Measurements from ENCODE around the gene ADGRD2.
A peak's percentile ranks its signal among the peaks of the same experiment; 100 is the strongest.

The ADGRD2 gene

GRCh38 chr9:124450241-124450924 lies at the start of gene ADGRD2:
Gene ADGRD2 (plus strand): TSS chr9:124450451. CDS start chr9:124451667, 1,216 bp downstream.
- H3K27me3 Mint-ChIP-seq, result peaks cover 34% of the 10 kb centered on the region
- H3K27ac Mint-ChIP-seq, result no peak within 1 kb of the TSS
- ATAC-seq (no peak), DNase-seq (peak; percentile 14)
- no peaks in the 10 kb centered on the region for H3K4me1 Mint-ChIP-seq
- no peaks in the 10 kb centered on the region for H3K36me3 Mint-ChIP-seq (ENCODE audit: low read depth)
- H3K4me3 Mint-ChIP-seq, result no peak within 1 kb of the TSS
- H3K9me3 Mint-ChIP-seq, result no peaks in the 10 kb centered on the region

GRCh38 chr9:124403246-124403645 lies 47.0 kb upstream of the ADGRD2 start:
- no peak for DNase-seq
- Mint-ChIP-seq H3K27me3 (no peaks in the 10 kb centered on the region), H3K27ac (no peak overlapping the region), H3K4me1 (peaks cover 5% of the 10 kb centered on the region), H3K36me3 (ENCODE audit: low read depth) (peaks cover 45% of the 10 kb centered on the region), H3K9me3 (no peaks in the 10 kb centered on the region), H3K4me3 (no peak overlapping the region)
- ATAC-seq, result no peak

- H3K4me1 Mint-ChIP-seq, result peaks cover 44% of the 10 kb centered on the region
Observed at GRCh38 chr9:124409410-124409809, 40.8 kb upstream of the ADGRD2 start.

GRCh38 chr9:124410321-124410913 lies 39.8 kb upstream of the ADGRD2 start:
- H3K27ac Mint-ChIP-seq, result no peak overlapping the region
- no peak overlapping the region for H3K4me3 Mint-ChIP-seq
- peaks cover under 1% of the 10 kb centered on the region for H3K9me3 Mint-ChIP-seq
- no peaks in the 10 kb centered on the region for H3K27me3 Mint-ChIP-seq
- H3K36me3 Mint-ChIP-seq (ENCODE audit: low read depth), result peaks cover 70% of the 10 kb centered on the region
- DNase-seq, result no peak
- H3K4me1 Mint-ChIP-seq, result peaks cover 46% of the 10 kb centered on the region
- no peak for ATAC-seq

More at GRCh38 chr9:124409410-124409809, 40.8 kb upstream of the ADGRD2 start:
- Mint-ChIP-seq H3K27ac (no peak overlapping the region), H3K36me3 (ENCODE audit: low read depth) (peaks cover 68% of the 10 kb centered on the region), H3K9me3 (no peaks in the 10 kb centered on the region), H3K27me3 (no peaks in the 10 kb centered on the region), H3K4me3 (no peak overlapping the region)
- ATAC-seq (no peak), DNase-seq (no peak)

- DNase-seq (no peak), ATAC-seq (no peak)
- Mint-ChIP-seq H3K9me3 (peaks cover 3% of the 10 kb centered on the region), H3K4me1 (peaks cover 50% of the 10 kb centered on the region), H3K27me3 (no peaks in the 10 kb centered on the region), H3K36me3 (ENCODE audit: low read depth) (peaks cover 62% of the 10 kb centered on the region), H3K4me3 (no peak overlapping the region), H3K27ac (no peak overlapping the region)
Observed at GRCh38 chr9:124411514-124412227, 38.6 kb upstream of the ADGRD2 start.

- ATAC-seq, result no peak
- peaks cover 50% of the 10 kb centered on the region for H3K4me1 Mint-ChIP-seq
- H3K36me3 Mint-ChIP-seq (ENCODE audit: low read depth), result peaks cover 61% of the 10 kb centered on the region
- H3K27ac Mint-ChIP-seq, result no peak overlapping the region
- no peak overlapping the region for H3K4me3 Mint-ChIP-seq
- peaks cover 3% of the 10 kb centered on the region for H3K9me3 Mint-ChIP-seq
- DNase-seq, result no peak
- no peaks in the 10 kb centered on the region for H3K27me3 Mint-ChIP-seq
Observed at GRCh38 chr9:124412228-124412575, 38.0 kb upstream of the ADGRD2 start.

GRCh38 chr9:124414612-124415011 lies 35.6 kb upstream of the ADGRD2 start:
- Mint-ChIP-seq H3K27ac (peak overlapping the region; percentile 98), H3K4me1 (peaks cover 46% of the 10 kb centered on the region), H3K36me3 (ENCODE audit: low read depth) (peaks cover 45% of the 10 kb centered on the region), H3K27me3 (no peaks in the 10 kb centered on the region), H3K9me3 (peaks cover 3% of the 10 kb centered on the region), H3K4me3 (peak overlapping the region; percentile 98)
- DNase-seq (peak; percentile 8), ATAC-seq (no peak)

GRCh38 chr9:124415102-124415851 lies 35.0 kb upstream of the ADGRD2 start, which contains the start of gene PSMB7:
Gene PSMB7 (minus strand): TSS chr9:124415442. CDS start chr9:124415425, 17 bp downstream.
- ATAC-seq, result peak; percentile 87
- DNase-seq, result peak; percentile 98
- Mint-ChIP-seq H3K4me3 (peak within 1 kb of the TSS; percentile 98), H3K27ac (peak within 1 kb of the TSS; percentile 98), H3K9me3 (peaks cover 3% of the 10 kb centered on the region), H3K4me1 (peaks cover 44% of the 10 kb centered on the region), H3K27me3 (no peaks in the 10 kb centered on the region), H3K36me3 (ENCODE audit: low read depth) (peaks cover 43% of the 10 kb centered on the region)

GRCh38 chr9:124415852-124416484 lies 34.3 kb upstream of the ADGRD2 start:
- peak overlapping the region; percentile 98 for H3K27ac Mint-ChIP-seq
- ATAC-seq (no peak), DNase-seq (no peak)
- H3K27me3 Mint-ChIP-seq, result no peaks in the 10 kb centered on the region
- H3K4me3 Mint-ChIP-seq, result peak overlapping the region; percentile 98
- H3K4me1 Mint-ChIP-seq, result peaks cover 41% of the 10 kb centered on the region
- H3K9me3 Mint-ChIP-seq, result peaks cover 3% of the 10 kb centered on the region
- H3K36me3 Mint-ChIP-seq (ENCODE audit: low read depth), result peaks cover 38% of the 10 kb centered on the region

GRCh38 chr9:124419832-124420489 lies 30.3 kb upstream of the ADGRD2 start:
- ATAC-seq (no peak), DNase-seq (no peak)
- no peak overlapping the region for H3K27ac Mint-ChIP-seq
- H3K27me3 Mint-ChIP-seq, result no peaks in the 10 kb centered on the region
- H3K9me3 Mint-ChIP-seq, result peaks cover 3% of the 10 kb centered on the region
- H3K4me3 Mint-ChIP-seq, result no peak overlapping the region
- H3K4me1 Mint-ChIP-seq, result peaks cover 6% of the 10 kb centered on the region
- H3K36me3 Mint-ChIP-seq (ENCODE audit: low read depth), result peaks cover 3% of the 10 kb centered on the region

- H3K4me1 Mint-ChIP-seq, result peaks cover 2% of the 10 kb centered on the region
Observed at GRCh38 chr9:124420991-124421543, 29.2 kb upstream of the ADGRD2 start.

GRCh38 chr9:124423155-124423554 lies 27.1 kb upstream of the ADGRD2 start:
- H3K27ac Mint-ChIP-seq, result no peak overlapping the region
- no peak overlapping the region for H3K4me3 Mint-ChIP-seq
- DNase-seq (no peak), ATAC-seq (no peak)
- peaks cover 2% of the 10 kb centered on the region for H3K4me1 Mint-ChIP-seq
- no peaks in the 10 kb centered on the region for H3K36me3 Mint-ChIP-seq (ENCODE audit: low read depth)
- no peaks in the 10 kb centered on the region for H3K27me3 Mint-ChIP-seq
- no peaks in the 10 kb centered on the region for H3K9me3 Mint-ChIP-seq

More at GRCh38 chr9:124420991-124421543, 29.2 kb upstream of the ADGRD2 start:
- no peak for ATAC-seq
- no peaks in the 10 kb centered on the region for H3K27me3 Mint-ChIP-seq
- no peak for DNase-seq
- no peaks in the 10 kb centered on the region for H3K9me3 Mint-ChIP-seq
- H3K4me3 Mint-ChIP-seq, result no peak overlapping the region
- no peaks in the 10 kb centered on the region for H3K36me3 Mint-ChIP-seq (ENCODE audit: low read depth)
- no peak overlapping the region for H3K27ac Mint-ChIP-seq

GRCh38 chr9:124423591-124423990 lies 26.7 kb upstream of the ADGRD2 start:
- Mint-ChIP-seq H3K36me3 (ENCODE audit: low read depth) (no peaks in the 10 kb centered on the region), H3K4me3 (no peak overlapping the region), H3K27me3 (no peaks in the 10 kb centered on the region), H3K27ac (no peak overlapping the region), H3K4me1 (peaks cover 2% of the 10 kb centered on the region), H3K9me3 (no peaks in the 10 kb centered on the region)
- DNase-seq (no peak), ATAC-seq (no peak)
